CD4-positive, alpha-beta memory T cell (primary cell): Measurements from ENCODE around the gene GLP1R. TPM values are rescaled to one million over a fixed set of nuclear protein-coding genes. Genes with fewer than 3 reads are reported as not detected.

ENCODE experiments used
- CTCF ChIA-PET: fragments of 350-600 bp; sonication (Branson Sonifier 250); formaldehyde crosslinking; loops from one replicate; lab custom pipeline; 2021; ENCODE audit warnings: inconsistent platforms; ENCODE audit not compliant: partially characterized antibody; lab: Charles Lee
- POLR2A ChIA-PET: fragments of 350-600 bp; sonication (Branson Sonifier 250); formaldehyde crosslinking; loops from one replicate; lab custom pipeline; 2021; ENCODE audit not compliant: partially characterized antibody; lab: Charles Lee
- DNase-seq, 5 donors: peaks; one replicate each; pipeline versions ENCODE4 v3.0.0 to v3.0.0-alpha.2; 2020 to 2022; ENCODE audit warnings: mixed read lengths in 1 of 5
- H3K27ac ChIP-seq: one replicate; pipeline ENCODE4 v1.7.0; 2013; ENCODE audit warnings: low read depth, low read length
- H3K27me3 ChIP-seq: 2 replicates; pipeline ENCODE4 v1.7.0; 2013; ENCODE audit warnings: mild to moderate bottlenecking, low read length, moderate library complexity; ENCODE audit not compliant: insufficient read depth
- H3K36me3 ChIP-seq: 2 replicates; pipeline ENCODE4 v1.7.0; 2013; ENCODE audit warnings: mild to moderate bottlenecking, low read length, moderate library complexity; ENCODE audit not compliant: insufficient read depth
- H3K4me1 ChIP-seq: 2 replicates; pipeline ENCODE4 v1.7.0; 2013; ENCODE audit warnings: mild to moderate bottlenecking, low read length, moderate library complexity; ENCODE audit not compliant: insufficient read depth
- H3K4me3 ChIP-seq, 2 donors: one replicate each; pipeline ENCODE4 v1.7.0; 2013; ENCODE audit warnings: low read length in 2 of 2, mild to moderate bottlenecking in 1 of 2
- H3K9me3 ChIP-seq, 2 donors: one replicate each; pipeline ENCODE4 v1.7.0; 2013; ENCODE audit warnings: low read length in 2 of 2, control low read depth in 1 of 2; ENCODE audit not compliant: control insufficient read depth in 1 of 2
- H3K27ac Mint-ChIP-seq, 7 donors: one replicate each; pipeline ENCODE4 v1.8.0; 2020 to 2021; ENCODE audit warnings: mixed read lengths in 7 of 7, mild to moderate bottlenecking in 6 of 7, inconsistent platforms in 3 of 7, moderate library complexity in 3 of 7
- H3K27me3 Mint-ChIP-seq, 2 donors: one replicate each; pipeline ENCODE4 v1.8.0; 2020 to 2021; ENCODE audit warnings: mixed read lengths in 2 of 2
- H3K36me3 Mint-ChIP-seq, 2 donors: one replicate each; pipeline ENCODE4 v1.8.0; 2020 to 2021; ENCODE audit warnings: mixed read lengths in 2 of 2, inconsistent platforms in 1 of 2, mild to moderate bottlenecking in 1 of 2
- H3K4me1 Mint-ChIP-seq, 4 donors: one replicate each; pipeline ENCODE4 v1.8.0; 2020 to 2021; ENCODE audit warnings: mixed read lengths in 4 of 4, mild to moderate bottlenecking in 1 of 4
- H3K4me3 Mint-ChIP-seq, 8 donors: one replicate each; pipeline ENCODE4 v1.8.0; 2020 to 2021; ENCODE audit warnings: mixed read lengths in 8 of 8, mild to moderate bottlenecking in 7 of 8, moderate library complexity in 6 of 8, inconsistent platforms in 3 of 8
- H3K9me3 Mint-ChIP-seq, 8 donors: one replicate each; pipeline ENCODE4 v1.8.0; 2020 to 2021; ENCODE audit warnings: mixed read lengths in 8 of 8, mild to moderate bottlenecking in 5 of 8, inconsistent platforms in 3 of 8, moderate library complexity in 1 of 8
- intact Hi-C: fragments of 100-400 bp; cut with micrococcal nuclease; formaldehyde crosslinking; loops from one replicate; pipeline ENCODE4 v1.15.1; 2023
- polyA plus RNA-seq, 2 donors: library from polyadenylated mRNA; unstranded; fragments of 300-500 nt; fragmentation: Illumina TruSeq; gene quantifications; one replicate each; pipeline ENCODE4 v1.2.3, GENCODE V29; 2021
- total RNA-seq, 2 experiments: library from RNA; stranded (reverse); gene quantifications; one replicate each; pipeline ENCODE4 v1.2.3, GENCODE V29; 2021

Gene GLP1R
- total and polyA plus RNA-seq, 4 experiments from 2014 or later: not detected

DNA sequence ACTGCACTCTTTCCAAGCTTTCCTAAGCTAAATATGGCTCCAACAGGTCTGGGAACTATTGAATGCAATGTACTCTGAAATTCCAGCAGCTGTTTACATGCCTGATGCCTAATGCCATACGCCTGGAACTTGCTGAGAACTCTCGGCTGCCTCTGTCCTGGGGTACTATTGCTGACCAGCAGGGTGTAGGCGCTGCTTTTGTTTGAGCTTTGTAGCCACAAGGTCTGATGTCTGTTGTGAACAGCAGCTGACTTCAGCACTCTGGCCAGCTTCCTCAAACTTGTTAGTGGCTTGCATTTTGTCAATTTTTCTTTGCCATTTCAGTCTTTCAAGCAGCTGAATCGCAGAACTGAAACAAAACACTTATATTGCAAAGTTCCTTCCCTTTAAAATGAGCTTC is 39.8 kb downstream of the GLP1R start:
- H3K36me3 Mint-ChIP-seq: no peaks in the 10 kb centered on the region
- ChIA-PET CTCF (interaction anchor here (1.4 to 3.1 kb wide), 2 partner anchors 215 to 216 kb away, joined by 4 to 10 read pairs; no protein-coding TSS in a partner anchor), POLR2A (no interaction called here)
- no peak overlapping the region for H3K27ac ChIP-seq
- DNase-seq: no peak
- H3K9me3 ChIP-seq: no peaks in the 10 kb centered on the region
- H3K9me3 Mint-ChIP-seq: no peaks in the 10 kb centered on the region
- intact Hi-C loops: no loop called here
- H3K4me1 Mint-ChIP-seq: peaks cover 1 to 10% (median 5%) of the 10 kb centered on the region in 4 donors
- H3K4me3 ChIP-seq: no peak overlapping the region
- H3K4me3 Mint-ChIP-seq: no peak overlapping the region
- peaks cover 26 to 36% of the 10 kb centered on the region in 2 donors for H3K27me3 Mint-ChIP-seq
- no peaks in the 10 kb centered on the region for H3K36me3 ChIP-seq
- H3K27ac Mint-ChIP-seq: no peak overlapping the region
- no peaks in the 10 kb centered on the region for H3K27me3 ChIP-seq
- no peaks in the 10 kb centered on the region for H3K4me1 ChIP-seq

GRCh38 chr6:39090036-39090435 is 41.5 kb downstream of the GLP1R start:
- Histone ChIP-seq H3K27ac (no peak overlapping the region), H3K9me3 (no peaks in the 10 kb centered on the region), H3K4me1 (no peaks in the 10 kb centered on the region), H3K27me3 (no peaks in the 10 kb centered on the region), H3K36me3 (no peaks in the 10 kb centered on the region), H3K4me3 (no peak overlapping the region)
- Mint-ChIP-seq H3K4me3 (no peak overlapping the region), H3K9me3 (no peaks in the 10 kb centered on the region), H3K27me3 (peaks cover 26 to 32% of the 10 kb centered on the region in 2 donors), H3K36me3 (peaks cover 0 to 4% of the 10 kb centered on the region in 2 donors), H3K4me1 (peaks cover 1 to 10% (median 5%) of the 10 kb centered on the region in 4 donors), H3K27ac (peak overlapping the region in 1 of 7 donors; percentile 37)
- ChIA-PET POLR2A (no interaction called here), CTCF (interaction anchor here (3.1 kb wide), 1 partner anchor 214 kb away, joined by 10 read pairs; no protein-coding TSS in a partner anchor)
- no peak for DNase-seq
- intact Hi-C loops: no loop called here

GRCh38 chr6:39091220-39091619 is 42.6 kb downstream of the GLP1R start:
- no peak overlapping the region for H3K27ac ChIP-seq
- no peaks in the 10 kb centered on the region for H3K27me3 ChIP-seq
- H3K4me1 ChIP-seq: no peaks in the 10 kb centered on the region
- CTCF ChIA-PET: no interaction called here
- H3K4me3 ChIP-seq: no peak overlapping the region
- Mint-ChIP-seq H3K27ac (no peak overlapping the region), H3K36me3 (peaks cover 0 to 4% of the 10 kb centered on the region in 2 donors), H3K4me3 (no peak overlapping the region), H3K9me3 (no peaks in the 10 kb centered on the region), H3K27me3 (peaks cover 26 to 31% of the 10 kb centered on the region in 2 donors), H3K4me1 (peaks cover 1 to 8% (median 4%) of the 10 kb centered on the region in 4 donors)
- POLR2A ChIA-PET: no interaction called here
- no peaks in the 10 kb centered on the region for H3K9me3 ChIP-seq
- no peak for DNase-seq
- H3K36me3 ChIP-seq: no peaks in the 10 kb centered on the region
- intact Hi-C loops: no loop called here

DNA sequence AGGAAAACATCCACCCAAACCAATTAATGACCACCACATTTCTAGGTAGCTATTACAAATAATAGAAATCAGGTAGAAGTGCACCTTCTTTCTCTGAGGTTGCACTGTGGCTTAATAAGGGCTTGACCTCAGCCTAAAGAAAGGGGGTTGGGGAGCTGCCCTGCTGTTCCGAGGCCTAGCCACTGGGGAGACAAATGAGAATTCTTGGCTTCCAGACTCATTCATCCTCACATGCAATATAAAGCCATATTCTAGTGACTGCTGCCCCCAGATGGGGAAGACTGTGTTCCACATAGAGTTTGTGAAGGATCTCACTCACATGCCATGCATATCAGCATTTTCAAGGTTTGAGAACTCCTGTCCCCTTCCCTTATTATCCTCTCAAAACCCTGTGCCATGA is 43.5 kb downstream of the GLP1R start:
- H3K9me3 Mint-ChIP-seq: no peaks in the 10 kb centered on the region
- Histone ChIP-seq H3K4me3 (no peak overlapping the region), H3K4me1 (no peaks in the 10 kb centered on the region), H3K36me3 (no peaks in the 10 kb centered on the region), H3K27ac (no peak overlapping the region), H3K9me3 (no peaks in the 10 kb centered on the region), H3K27me3 (no peaks in the 10 kb centered on the region)
- DNase-seq: no peak
- ChIA-PET POLR2A (no interaction called here), CTCF (no interaction called here)
- H3K36me3 Mint-ChIP-seq: peaks cover 0 to 4% of the 10 kb centered on the region in 2 donors
- H3K27ac Mint-ChIP-seq: no peak overlapping the region
- no peak overlapping the region for H3K4me3 Mint-ChIP-seq
- intact Hi-C loops: no loop called here
- H3K4me1 Mint-ChIP-seq: no peaks in the 10 kb centered on the region
- H3K27me3 Mint-ChIP-seq: peaks cover 22% of the 10 kb centered on the region in 2 donors

DNA sequence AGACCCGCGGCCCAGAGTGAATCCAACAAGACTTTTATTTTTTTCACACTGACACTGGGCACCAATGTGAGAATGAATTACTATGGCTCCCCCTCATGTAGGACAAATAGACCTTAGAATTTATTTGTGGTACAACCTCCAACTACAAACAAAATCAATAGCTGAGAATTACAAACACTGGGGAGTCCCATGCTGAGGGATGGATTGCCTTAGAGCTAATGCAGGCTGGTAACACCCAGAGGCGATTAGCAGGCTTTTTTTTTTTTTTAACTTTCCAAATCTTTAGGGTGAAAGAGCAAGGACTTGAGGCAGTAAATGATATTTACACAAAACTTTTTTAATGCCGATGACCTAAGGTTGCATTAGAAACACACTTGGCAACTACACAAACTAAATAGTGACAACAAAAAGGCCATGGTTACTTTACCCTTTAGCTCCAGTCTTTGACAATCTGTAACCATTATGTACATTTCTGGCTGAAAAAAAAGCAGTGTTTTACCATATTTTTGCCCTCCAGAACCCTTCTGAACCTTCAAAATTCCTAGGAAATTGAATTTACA is 44.6 kb downstream of the GLP1R start:
- no peak overlapping the region for H3K4me3 Mint-ChIP-seq
- CTCF ChIA-PET: interaction anchor here (1.1 kb wide), 1 partner anchor 136 kb away, joined by 3 read pairs; the partner anchor contains the start of gene KCNK5
- peaks cover 12 to 16% of the 10 kb centered on the region in 2 donors for H3K27me3 Mint-ChIP-seq
- no peak for DNase-seq
- H3K4me1 Mint-ChIP-seq: no peaks in the 10 kb centered on the region
- POLR2A ChIA-PET: no interaction called here
- H3K36me3 Mint-ChIP-seq: peaks cover 0 to 4% of the 10 kb centered on the region in 2 donors
- no peak overlapping the region for H3K27ac Mint-ChIP-seq
- Histone ChIP-seq H3K36me3 (no peaks in the 10 kb centered on the region), H3K27ac (no peak overlapping the region), H3K27me3 (no peaks in the 10 kb centered on the region), H3K4me3 (no peak overlapping the region), H3K4me1 (no peaks in the 10 kb centered on the region), H3K9me3 (no peaks in the 10 kb centered on the region)
- intact Hi-C loops: no loop called here
- no peaks in the 10 kb centered on the region for H3K9me3 Mint-ChIP-seq

DNA sequence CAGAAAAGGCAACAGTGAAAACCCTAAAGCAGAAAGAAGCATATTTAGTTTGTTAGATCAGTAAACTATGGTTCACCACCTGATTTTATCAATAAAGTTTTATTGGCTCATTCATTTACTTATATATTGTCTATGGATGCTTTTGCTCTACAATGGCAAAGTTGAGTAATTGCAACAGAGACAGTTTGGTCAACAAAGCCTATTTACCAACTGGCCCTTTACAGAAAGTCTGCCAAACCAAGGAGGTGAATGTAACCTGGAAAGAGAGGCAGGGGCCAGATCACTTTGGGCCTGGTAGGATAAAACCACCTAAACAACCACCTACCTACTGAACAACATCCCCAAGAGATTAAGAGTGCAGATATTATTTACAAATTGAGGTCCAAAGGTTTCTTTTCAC is 47.0 kb downstream of the GLP1R start:
- no peaks in the 10 kb centered on the region for H3K27me3 ChIP-seq
- Mint-ChIP-seq H3K4me1 (peaks cover 0 to 4% (median 3%) of the 10 kb centered on the region in 4 donors), H3K9me3 (no peaks in the 10 kb centered on the region), H3K27ac (no peak overlapping the region), H3K27me3 (peaks cover 1 to 7% of the 10 kb centered on the region in 2 donors), H3K36me3 (peaks cover 0 to 4% of the 10 kb centered on the region in 2 donors), H3K4me3 (no peak overlapping the region)
- CTCF ChIA-PET: no interaction called here
- no peak for DNase-seq
- no peaks in the 10 kb centered on the region for H3K4me1 ChIP-seq
- no peaks in the 10 kb centered on the region for H3K9me3 ChIP-seq
- POLR2A ChIA-PET: no interaction called here
- no peak overlapping the region for H3K4me3 ChIP-seq
- intact Hi-C loops: no loop called here
- H3K27ac ChIP-seq: no peak overlapping the region
- no peaks in the 10 kb centered on the region for H3K36me3 ChIP-seq

DNA sequence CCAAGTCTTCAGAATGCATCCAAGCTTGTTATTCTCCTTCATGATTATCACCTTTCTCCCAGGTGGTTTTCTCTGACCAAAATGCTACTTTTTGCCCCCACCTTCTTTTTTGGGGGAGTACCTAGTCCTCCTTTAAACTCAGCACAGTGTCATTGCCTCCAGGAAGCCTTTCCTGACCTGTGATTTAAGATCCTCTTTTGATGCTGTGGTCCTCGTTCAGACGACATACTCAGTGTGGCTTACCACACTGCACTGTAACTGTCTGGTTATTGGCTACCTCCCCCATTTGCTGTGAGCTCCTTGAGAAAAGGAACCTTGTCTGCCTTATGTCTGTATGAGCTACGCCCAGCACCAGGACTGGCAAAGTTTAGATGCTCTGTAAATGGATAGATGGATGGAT is 51.8 kb downstream of the GLP1R start:
- Mint-ChIP-seq H3K27me3 (no peaks in the 10 kb centered on the region), H3K27ac (peak overlapping the region in 1 of 7 donors; percentile 15), H3K4me1 (peaks cover 0 to 5% (median 4%) of the 10 kb centered on the region in 4 donors), H3K4me3 (no peak overlapping the region), H3K9me3 (no peaks in the 10 kb centered on the region), H3K36me3 (peaks cover 26 to 27% of the 10 kb centered on the region in 2 donors)
- Histone ChIP-seq H3K4me1 (no peaks in the 10 kb centered on the region), H3K36me3 (no peaks in the 10 kb centered on the region), H3K27ac (no peak overlapping the region), H3K4me3 (no peak overlapping the region), H3K27me3 (no peaks in the 10 kb centered on the region), H3K9me3 (no peaks in the 10 kb centered on the region)
- DNase-seq: peak in 1 of 5 donors; percentile 15
- intact Hi-C loops: no loop called here
- ChIA-PET POLR2A (interaction anchor here (0.9 to 1.2 kb wide), 2 partner anchors 12 to 14 kb away, joined by 3 to 7 read pairs; partner anchors contain the start of gene SAYSD1), CTCF (no interaction called here)
